GM19467 (cell line): ENCODE data around the gene CRKL.
"Not testable (repeated sequence)": the region's sequence is repeated elsewhere in the genome, so short reads cannot be mapped to it uniquely, and the experiment has no call there.

Experiments
- ATAC-seq: cut with Tn5 transposase; IDR thresholded peaks from one replicate; pipeline ENCODE4 v1.9.1; 2021; ENCODE audit warnings: mild to moderate bottlenecking, moderate library complexity; ENCODE audit not compliant: unreplicated experiment

The CRKL gene

GRCh38 chr22:20901093-20902033 is 15.8 kb upstream of the CRKL start:
- not testable (repeated sequence) for ATAC-seq

- no peak for ATAC-seq
Measured at GRCh38 chr22:20903093-20903492, 14.1 kb upstream of the CRKL start.

GRCh38 chr22:20904008-20904979 is 12.9 kb upstream of the CRKL start:
- ATAC-seq = no peak

- ATAC-seq = no peak
Measured at GRCh38 chr22:20904980-20905355, 12.2 kb upstream of the CRKL start.

- ATAC-seq = no peak
Measured at GRCh38 chr22:20905415-20906386, 11.5 kb upstream of the CRKL start.

- ATAC-seq = no peak
Measured at GRCh38 chr22:20906387-20906767, 10.8 kb upstream of the CRKL start.

GRCh38 chr22:20908717-20909116 is 8.5 kb upstream of the CRKL start:
- not testable (repeated sequence) for ATAC-seq

GRCh38 chr22:20909543-20910303 is 7.5 kb upstream of the CRKL start:
- no peak for ATAC-seq

- no peak for ATAC-seq
Measured at GRCh38 chr22:20912494-20912893, 4.7 kb upstream of the CRKL start.

GRCh38 chr22:20918663-20919218 is 1.5 kb downstream of the CRKL start:
- ATAC-seq = no peak

GRCh38 chr22:20919718-20920117 is 2.5 kb downstream of the CRKL start:
- ATAC-seq = no peak

GRCh38 chr22:20920881-20921203 is 3.6 kb downstream of the CRKL start:
- ATAC-seq = no peak

- no peak for ATAC-seq
Measured at GRCh38 chr22:20922141-20922751, 5.0 kb downstream of the CRKL start.

- ATAC-seq = no peak
Measured at GRCh38 chr22:20926243-20926642, 9.0 kb downstream of the CRKL start.

GRCh38 chr22:20927940-20928572 is 10.8 kb downstream of the CRKL start:
- no peak for ATAC-seq

- ATAC-seq = no peak
Measured at GRCh38 chr22:20928573-20928967, 11.4 kb downstream of the CRKL start.

GRCh38 chr22:20930004-20930403 is 12.8 kb downstream of the CRKL start:
- no peak for ATAC-seq

GRCh38 chr22:20930435-20930834 is 13.2 kb downstream of the CRKL start:
- ATAC-seq = not testable (repeated sequence)
